Right lobe of liver (tissue), 6 donors: Measurements from ENCODE around the gene FSD2. TPM values are rescaled to one million over a fixed set of nuclear protein-coding genes. Genes with fewer than 3 reads are reported as not detected.
"Not testable (repeated sequence)": the region's sequence is repeated elsewhere in the genome, so short reads cannot be mapped to it uniquely, and the experiment has no call there.

ENCODE experiments used
- ATAC-seq, 4 donors: fragments of 200-7000 bp; cut with Tn5 transposase; one replicate each; pipeline ENCODE4 v1.9.1; 2020; ENCODE audit warnings: mild to moderate bottlenecking in 4 of 4, moderate library complexity in 4 of 4
- DNase-seq, 3 donors: peaks; one replicate each; pipeline ENCODE4 v3.0.0-alpha.2; 2020
- H3K27ac ChIP-seq, 3 donors: fragments of 200-600 bp; one replicate each; pipeline ENCODE4 v1.8.0; 2022
- H3K27me3 ChIP-seq, 2 donors: fragments of 200-600 bp; one replicate each; pipeline ENCODE4 v1.8.0; 2022
- H3K36me3 ChIP-seq, 4 donors: fragments of 200-600 bp; sonication (generic) in 1 of 4; one replicate each; pipeline versions ENCODE4 v1.5.1 to v1.8.0; 2017 to 2022; ENCODE audit warnings: control low read depth in 1 of 4
- H3K4me1 ChIP-seq, 4 donors: fragments of 200-600 bp; sonication (generic) in 1 of 4; one replicate each; pipeline versions ENCODE4 v1.5.1 to v1.8.0; 2017 to 2022; ENCODE audit warnings: control low read depth in 1 of 4
- H3K4me3 ChIP-seq, 3 donors: fragments of 200-600 bp; one replicate each; pipeline ENCODE4 v1.8.0; 2022
- H3K9me3 ChIP-seq, 4 donors: fragments of 200-600 bp; sonication (generic) in 1 of 4; one replicate each; pipeline versions ENCODE4 v1.5.1 to v1.8.0; 2017 to 2022; ENCODE audit warnings: control low read depth in 1 of 4
- POLR2A ChIP-seq: fragments of 450-650 bp; IDR thresholded peaks from one replicate; pipeline ENCODE4 v1.6.1; 2017; ENCODE audit warnings: antibody characterized with exemption, mild to moderate bottlenecking
- WGBS: methylation state at CpG from one replicate; pipeline ENCODE4 v1.1.6; 2018; ENCODE audit warnings: low coverage, low lambda C conversion rate; ENCODE audit not compliant: insufficient coverage; ENCODE audit errors: missing lambda C conversion rate; 5-methylcytosine and 5-hydroxymethylcytosine counted together
- intact Hi-C, 2 donors: fragments of 100-400 bp; cut with DNase I; formaldehyde crosslinking; loops; one replicate each; pipeline versions ENCODE4 v1.11.2 to v1.14.1; 2022
- total RNA-seq, 6 experiments: library from RNA; depleted of rRNA in 2 of 6; stranded (reverse); fragments of >200 nt in 2 of 6; fragmentation: NEBNext Ultra II Directional in 3 of 6; extraction: Animal tissue kit (Norgen Biotek cat#: 25700) in 3 of 6; gene quantifications; one replicate each; pipeline versions ENCODE4 v1.1.0 to v1.2.4, GENCODE V29; 2016 to 2023
- TF ChIP-seq, protein P1 (sequence below), 4 donors: fragments of 200-600 bp in 3 of 4; fragments of 450-650 bp in 1 of 4; IDR thresholded peaks; one replicate each; pipeline versions ENCODE4 v1.5.1 to v1.8.0; 2016 to 2022; ENCODE audit warnings: antibody characterized with exemption in 4 of 4, mild to moderate bottlenecking in 2 of 4
- donor health status: DM: no; HTN: yes; CAD: no.
- donor health status: DM: no; HTN: no; CAD: no.
- donor health status: DM: no; HTN: no; CAD: no.
- donor health status: DM: no; HTN: yes; CAD: no.
- donor health status: DM: no; HTN: yes; CAD: no.

Gene FSD2
- total RNA-seq, 6 experiments from 2014 or later = not detected

DNA sequence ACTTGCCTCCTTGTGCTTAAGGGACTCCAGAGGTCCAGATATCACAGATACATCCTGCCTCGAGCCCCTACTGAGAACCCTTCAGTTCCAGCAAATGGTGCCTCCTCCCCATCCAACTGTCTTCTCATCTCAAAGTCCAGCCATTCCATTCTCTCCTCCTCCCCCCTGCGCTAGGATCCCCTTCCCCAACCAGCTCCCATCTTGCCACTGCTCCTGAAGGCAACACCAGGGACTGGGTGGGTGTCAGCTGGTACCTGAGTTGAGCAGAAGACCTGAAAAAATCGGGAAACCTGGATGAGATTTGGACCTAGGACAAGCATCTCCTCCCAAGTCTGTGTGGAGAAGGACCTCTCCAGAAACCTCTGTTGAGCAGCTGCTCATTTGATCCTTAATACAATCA is 93.8 kb downstream of the FSD2 start:
- DNase-seq = no peak
- intact Hi-C loops = no loop called here
- H3K27me3 ChIP-seq = no peaks in the 10 kb centered on the region
- H3K4me3 ChIP-seq = no peak overlapping the region
- no peaks in the 10 kb centered on the region for H3K9me3 ChIP-seq
- H3K36me3 ChIP-seq = no peaks in the 10 kb centered on the region
- H3K27ac ChIP-seq = no peak overlapping the region
- peaks cover 0 to 7% (median 3%) of the 10 kb centered on the region in 4 donors for H3K4me1 ChIP-seq
- TF ChIP-seq POLR2A = no peak
- TF ChIP-seq, protein P1, sequence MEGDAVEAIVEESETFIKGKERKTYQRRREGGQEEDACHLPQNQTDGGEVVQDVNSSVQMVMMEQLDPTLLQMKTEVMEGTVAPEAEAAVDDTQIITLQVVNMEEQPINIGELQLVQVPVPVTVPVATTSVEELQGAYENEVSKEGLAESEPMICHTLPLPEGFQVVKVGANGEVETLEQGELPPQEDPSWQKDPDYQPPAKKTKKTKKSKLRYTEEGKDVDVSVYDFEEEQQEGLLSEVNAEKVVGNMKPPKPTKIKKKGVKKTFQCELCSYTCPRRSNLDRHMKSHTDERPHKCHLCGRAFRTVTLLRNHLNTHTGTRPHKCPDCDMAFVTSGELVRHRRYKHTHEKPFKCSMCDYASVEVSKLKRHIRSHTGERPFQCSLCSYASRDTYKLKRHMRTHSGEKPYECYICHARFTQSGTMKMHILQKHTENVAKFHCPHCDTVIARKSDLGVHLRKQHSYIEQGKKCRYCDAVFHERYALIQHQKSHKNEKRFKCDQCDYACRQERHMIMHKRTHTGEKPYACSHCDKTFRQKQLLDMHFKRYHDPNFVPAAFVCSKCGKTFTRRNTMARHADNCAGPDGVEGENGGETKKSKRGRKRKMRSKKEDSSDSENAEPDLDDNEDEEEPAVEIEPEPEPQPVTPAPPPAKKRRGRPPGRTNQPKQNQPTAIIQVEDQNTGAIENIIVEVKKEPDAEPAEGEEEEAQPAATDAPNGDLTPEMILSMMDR (IDR thresholded peaks at IDR 0.05) = no peak
- 49% methylated on average over 3 of the region's 3 CpGs for WGBS
- no peak for ATAC-seq

DNA sequence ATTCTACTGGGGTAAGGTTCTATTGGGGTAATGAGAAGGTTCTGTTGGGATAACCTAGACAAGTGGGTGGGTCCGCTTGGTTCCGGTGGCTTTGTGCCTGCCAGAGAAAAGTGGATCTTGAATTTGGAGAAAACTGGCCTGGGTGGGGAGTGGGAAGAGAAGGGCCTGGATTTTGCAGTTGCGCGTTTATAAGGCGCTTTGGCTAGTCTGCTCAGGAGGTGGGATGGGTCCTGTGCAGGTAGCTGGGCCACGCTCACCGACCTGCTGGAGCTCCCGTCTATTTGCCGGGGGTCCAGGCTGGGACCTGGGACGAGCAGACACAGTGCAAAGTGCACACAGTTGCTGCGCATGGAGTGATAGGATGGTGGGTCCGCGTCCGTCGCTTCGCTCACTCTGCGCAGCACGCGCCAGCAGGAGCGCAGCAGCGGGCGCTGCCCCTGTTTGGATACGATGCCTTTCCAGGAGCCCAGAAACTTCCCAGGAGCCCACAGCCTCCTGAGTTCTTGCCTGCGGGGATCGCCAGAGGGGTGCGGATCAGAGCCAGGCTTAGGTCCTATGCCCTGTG is 94.9 kb downstream of the FSD2 start:
- no peak for ATAC-seq
- no peaks in the 10 kb centered on the region for H3K9me3 ChIP-seq
- TF ChIP-seq POLR2A = no peak
- no peaks in the 10 kb centered on the region for H3K36me3 ChIP-seq
- 86% methylated on average over 5 of the region's 26 CpGs for WGBS
- H3K27me3 ChIP-seq = no peaks in the 10 kb centered on the region
- peaks cover 0 to 7% (median 3%) of the 10 kb centered on the region in 4 donors for H3K4me1 ChIP-seq
- no peak for DNase-seq
- no peak overlapping the region for H3K4me3 ChIP-seq
- no peak overlapping the region for H3K27ac ChIP-seq
- intact Hi-C loops = no loop called here

DNA sequence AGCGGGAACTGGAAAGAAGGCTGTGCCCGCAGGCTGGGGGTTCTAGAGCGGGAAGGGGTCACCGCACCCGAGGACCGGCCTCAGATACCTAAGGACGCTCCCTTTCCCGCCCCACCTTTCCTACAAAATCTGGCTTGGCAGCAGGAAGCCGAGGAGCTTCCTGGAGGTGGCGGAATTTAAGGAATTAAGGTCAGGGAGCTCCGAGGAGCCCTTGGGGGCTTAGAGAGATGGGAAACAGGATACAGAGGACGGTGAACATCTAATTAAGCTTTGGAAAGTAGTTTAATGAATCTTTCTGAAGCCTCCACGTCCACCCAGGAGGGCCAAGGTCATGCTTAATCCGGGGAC is 95.7 kb downstream of the FSD2 start:
- Histone ChIP-seq H3K4me1 (peaks cover 0 to 7% (median 3%) of the 10 kb centered on the region in 4 donors), H3K27ac (no peak overlapping the region), H3K9me3 (no peaks in the 10 kb centered on the region), H3K36me3 (no peaks in the 10 kb centered on the region), H3K27me3 (no peaks in the 10 kb centered on the region), H3K4me3 (peak overlapping the region in 2 of 3 donors; percentile 56 to 68)
- DNase-seq (no peak), ATAC-seq (no peak)
- WGBS = 17% methylated on average over 13 of the region's 14 CpGs
- TF ChIP-seq, protein P1 (IDR thresholded peaks at IDR 0.05) = no peak
- no peak for TF ChIP-seq POLR2A
- intact Hi-C loops = no loop called here

DNA sequence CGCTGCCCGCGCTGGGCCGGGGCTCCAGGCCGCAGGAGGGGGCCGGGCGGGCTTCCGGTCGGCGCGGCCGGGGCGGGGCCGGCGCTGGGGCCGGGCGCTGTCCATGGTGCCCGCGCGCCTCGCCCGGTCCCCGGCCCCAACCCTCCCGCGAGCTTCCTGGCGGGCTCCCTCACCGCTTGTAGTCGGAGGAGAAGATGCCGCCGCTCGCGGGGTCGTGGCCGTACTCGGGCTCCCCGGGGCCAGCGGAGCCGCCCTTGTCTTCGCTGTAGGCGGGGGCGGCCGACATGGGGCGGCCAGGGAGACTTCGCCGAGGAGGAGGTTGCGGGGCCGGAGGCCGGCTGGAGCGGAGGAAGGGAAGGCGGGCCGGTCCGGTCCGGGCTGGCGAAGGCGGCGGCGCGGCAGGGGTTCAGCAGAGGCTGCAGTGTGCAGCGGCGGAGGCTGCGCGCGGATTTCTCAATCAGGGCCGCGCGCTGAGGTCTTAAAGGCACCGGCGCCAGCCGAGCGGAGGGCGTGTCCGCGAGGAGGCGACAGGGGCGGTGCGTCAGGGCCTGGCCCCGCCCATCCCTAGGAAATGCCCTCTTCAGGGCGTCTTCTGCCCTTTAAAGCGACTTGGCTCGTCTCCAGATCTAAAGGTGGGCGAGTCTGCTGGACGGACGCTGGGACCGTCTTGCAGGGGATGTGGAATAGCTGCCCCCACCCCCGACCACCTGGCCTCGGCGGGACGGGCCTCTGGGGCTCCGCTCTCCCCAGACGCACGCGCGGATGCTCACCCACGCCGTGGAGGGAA is 96.3 kb downstream of the FSD2 start, which contains the start of gene AP3B2:
TSS of gene AP3B2 (minus strand) at position 455 of the 787 bp plus-strand sequence. CDS start at position 286, 169 bp downstream.
- ATAC-seq (peak; percentile 88 to 98 (median 93)), DNase-seq (peak in 2 of 3 donors; percentile 53 to 67)
- Histone ChIP-seq H3K27ac (no peak within 1 kb of the TSS), H3K9me3 (no peaks in the 10 kb centered on the region), H3K4me1 (peaks cover 0 to 7% (median 3%) of the 10 kb centered on the region in 4 donors), H3K27me3 (no peaks in the 10 kb centered on the region), H3K4me3 (peak within 1 kb of the TSS; percentile 48 to 68 (median 56)), H3K36me3 (no peaks in the 10 kb centered on the region)
- 2% methylated on average over 6 of the region's 95 CpGs for WGBS
- TF ChIP-seq, protein P1 (IDR thresholded peaks at IDR 0.05) = no peak
- no peak for TF ChIP-seq POLR2A
- intact Hi-C loops = no loop called here

DNA sequence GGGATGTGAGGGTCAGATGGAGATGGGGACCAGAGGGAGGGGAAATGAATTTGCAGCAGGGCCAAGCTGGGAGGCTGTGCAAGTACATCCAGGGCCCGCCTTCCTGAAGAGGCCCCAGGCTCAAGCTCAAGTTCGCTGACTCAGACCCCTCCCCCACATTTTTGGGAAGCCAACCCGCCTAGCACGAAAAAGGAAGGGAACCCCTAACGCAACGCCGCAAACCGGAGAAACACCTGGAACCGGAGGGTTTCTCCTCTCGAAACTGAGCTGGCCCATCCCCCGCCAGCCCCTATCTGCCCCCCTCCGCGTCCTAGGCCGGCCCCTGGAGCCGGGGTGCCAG is 96.8 kb downstream of the FSD2 start:
- TF ChIP-seq, protein P1 (IDR thresholded peaks at IDR 0.05) = no peak
- TF ChIP-seq POLR2A = no peak
- Histone ChIP-seq H3K36me3 (no peaks in the 10 kb centered on the region), H3K4me3 (peak overlapping the region in 1 of 3 donors; percentile 68), H3K27ac (no peak overlapping the region), H3K4me1 (peaks cover 0 to 7% (median 3%) of the 10 kb centered on the region in 4 donors), H3K27me3 (no peaks in the 10 kb centered on the region), H3K9me3 (no peaks in the 10 kb centered on the region)
- whole genome bisulfite sequencing = 0% methylated on average over 1 of the region's 15 CpGs
- DNase-seq = no peak
- ATAC-seq = no peak
- intact Hi-C loops = no loop called here

DNA sequence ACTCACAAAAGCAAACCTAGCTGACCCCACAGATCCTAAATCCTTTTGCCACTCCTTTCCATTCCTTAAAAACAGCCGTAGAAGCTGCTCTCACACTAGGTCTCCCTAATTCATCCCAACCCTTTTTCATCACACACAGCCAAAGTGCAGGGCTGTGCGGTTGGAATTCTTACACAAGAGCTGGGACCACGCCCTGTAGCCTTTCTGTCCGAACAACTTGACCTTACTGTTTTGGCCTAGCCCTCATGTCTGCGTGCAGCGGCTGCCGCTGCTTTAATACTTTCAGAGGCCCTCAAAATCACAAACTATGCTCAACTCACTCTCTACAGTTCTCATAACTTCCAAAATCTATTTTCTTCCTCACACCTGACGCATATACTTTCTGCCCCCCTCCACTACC is 100.0 kb downstream of the FSD2 start:
- H3K9me3 ChIP-seq, H3K4me1 ChIP-seq, H3K27ac ChIP-seq, ATAC-seq, H3K27me3 ChIP-seq, H3K36me3 ChIP-seq, H3K4me3 ChIP-seq, intact Hi-C loops, DNase-seq: not testable (repeated sequence)
- WGBS = 76% methylated on average over 6 of the region's 8 CpGs
